GM12878 (cell line): ENCODE data around the gene DCAF6. TPM values are rescaled to one million over a fixed set of nuclear protein-coding genes. Genes with fewer than 3 reads are reported as not detected.

Source experiments
- ATAC-seq: fragments of 200-7000 bp; cut with Tn5 transposase; 3 replicates; pipeline ENCODE4 v1.9.1; 2020; ENCODE audit warnings: mild to moderate bottlenecking, moderate library complexity
- Bru-seq: library from RNA; stranded (reverse); fragments of 400-500 nt; gene quantifications from one replicate; lab custom pipeline; 2021; lab: Mats Ljungman, UMichigan
- BruChase-seq, 2 experiments: library from RNA; stranded (reverse); fragments of 400-500 nt; gene quantifications; one replicate each; lab custom pipeline; 2021; lab: Mats Ljungman, UMichigan
- BruUV-seq: library from RNA; stranded (reverse); fragments of 400-500 nt; replicated peaks from 2 replicates; lab custom pipeline; 2021; lab: Mats Ljungman, UMichigan
- CTCF ChIA-PET: fragments of 300-600 bp; sonication (Branson Sonifier 250); formaldehyde crosslinking; extraction: SDS; loops from one replicate; lab custom pipeline; 2021; ENCODE audit warnings: inconsistent platforms; lab: Yijun Ruan, JAX
- POLR2A ChIA-PET: fragments of 350-600 bp; formaldehyde crosslinking; extraction: SDS; loops from one replicate; lab custom pipeline; 2021; ENCODE audit warnings: inconsistent platforms; lab: Charles Lee
- RAD21 ChIA-PET: fragments of 300-600 bp; sonication (Branson Sonifier 250); formaldehyde crosslinking; loops from one replicate; lab custom pipeline; 2023; ENCODE audit warnings: antibody characterized with exemption; ENCODE audit not compliant: unreplicated experiment; lab: Charles Lee
- SMC1A ChIA-PET: fragments of 300-600 bp; sonication (Branson Sonifier 250); formaldehyde crosslinking; loops from one replicate; lab custom pipeline; 2023; ENCODE audit not compliant: unreplicated experiment, uncharacterized antibody; lab: Charles Lee
- DNase-seq: peaks from one replicate; pipeline ENCODE4 v3.0.0-alpha.2; 2011; ENCODE audit warnings: low read depth, low spot score
- FAIRE-seq: peaks from 3 replicates; lab custom pipeline; 2011; peaks lifted over from hg19 to GRCh38; lab: Jason Lieb, UNC
- H2AFZ ChIP-seq: 2 replicates; pipeline ENCODE4 v1.6.0; 2011; ENCODE audit warnings: low read depth, low read length, control low read depth; ENCODE audit not compliant: control insufficient read depth
- H3K27ac ChIP-seq: 2 replicates; pipeline ENCODE4 v1.5.1; 2011; ENCODE audit warnings: control low read depth; ENCODE audit not compliant: control insufficient read depth, insufficient read depth
- H3K27me3 ChIP-seq, 2 experiments: replicated peaks in 1 of 2; 2 replicates each; pipeline versions ENCODE4 v1.6.0 to v1.6.1; 2011; ENCODE audit warnings: low read length in 1 of 2; ENCODE audit not compliant: control insufficient read depth in 2 of 2, insufficient read depth in 2 of 2
- H3K36me3 ChIP-seq, 2 experiments: 2 replicates each; pipeline ENCODE4 v1.5.1; 2011; ENCODE audit warnings: low read length in 1 of 2; ENCODE audit not compliant: control insufficient read depth in 2 of 2, insufficient read depth in 2 of 2
- H3K4me1 ChIP-seq: 2 replicates; pipeline ENCODE4 v1.6.1; 2011; ENCODE audit warnings: mild to moderate bottlenecking, low read length, moderate library complexity, mixed read lengths; ENCODE audit not compliant: control insufficient read depth, insufficient read depth
- H3K4me2 ChIP-seq: 2 replicates; pipeline ENCODE4 v1.6.0; 2011; ENCODE audit warnings: control low read depth; ENCODE audit not compliant: control insufficient read depth, insufficient read depth
- H3K4me3 ChIP-seq: fragments of 200-600 bp; sonication (generic); 2 replicates; pipeline ENCODE4 v1.5.1; 2016
- H3K79me2 ChIP-seq: 2 replicates; pipeline ENCODE4 v1.6.0; 2011; ENCODE audit warnings: low read length; ENCODE audit not compliant: control insufficient read depth, insufficient read depth
- H3K9ac ChIP-seq: 2 replicates; pipeline ENCODE4 v1.8.0; 2011; ENCODE audit warnings: low read length, control low read depth, mixed read lengths; ENCODE audit not compliant: control insufficient read depth, insufficient read depth
- H3K9me3 ChIP-seq: replicated peaks from 3 replicates; pipeline ENCODE4 v1.5.1; 2011; ENCODE audit warnings: mild to moderate bottlenecking, low read length; ENCODE audit not compliant: control insufficient read depth, insufficient read depth
- H4K20me1 ChIP-seq: 2 replicates; pipeline ENCODE4 v1.6.0; 2011; ENCODE audit not compliant: control insufficient read depth, insufficient read depth
- CEBPZ ChIP-seq: fragments of 150-350 bp; IDR thresholded peaks from 2 replicates; pipeline ENCODE4 v1.6.1; 2016; ENCODE audit warnings: low read depth, low read length
- KAT2A ChIP-seq: conservative IDR thresholded peaks from 2 replicates; pipeline ENCODE4 v1.6.1; 2011; ENCODE audit warnings: low read depth, low read length; ENCODE audit not compliant: control insufficient read depth
- MAX ChIP-seq: IDR thresholded peaks from 2 replicates; pipeline ENCODE4 v1.6.1; 2012; ENCODE audit warnings: low read depth, low read length, improper control_type of control experiment
- NFYA ChIP-seq: IDR thresholded peaks from 2 replicates; pipeline ENCODE4 v1.6.1; 2011; ENCODE audit warnings: low read depth, mild to moderate bottlenecking, low read length, improper control_type of control experiment, borderline replicate concordance
- POLR2AphosphoS5 ChIP-seq: IDR thresholded peaks from 2 replicates; pipeline ENCODE4 v1.6.1; 2011; ENCODE audit warnings: mild to moderate bottlenecking, low read length, inconsistent platforms
- PRDM15 ChIP-seq: fragments of 450-650 bp; formaldehyde crosslinking; IDR thresholded peaks from 2 replicates; pipeline ENCODE4 v1.4.0; 2020; ENCODE audit warnings: mild to moderate bottlenecking, moderate library complexity
- STAT1 ChIP-seq: fragments of 450-650 bp; conservative IDR thresholded peaks from 2 replicates; pipeline ENCODE4 v1.6.1; 2014; ENCODE audit warnings: antibody characterized with exemption, mild to moderate bottlenecking
- TCF3 ChIP-seq: IDR thresholded peaks from 2 replicates; pipeline ENCODE4 v1.6.1; 2012; ENCODE audit warnings: low read depth, mild to moderate bottlenecking, low read length, borderline replicate concordance; ENCODE audit not compliant: insufficient read depth
- WGBS: methylation state at CpG from one replicate; pipeline ENCODE4 v1.1.6; 2016; ENCODE audit warnings: low lambda C conversion rate; ENCODE audit not compliant: insufficient replicate concordance, insufficient coverage; ENCODE audit errors: missing lambda C conversion rate; 5-methylcytosine and 5-hydroxymethylcytosine counted together
- in situ Hi-C: fragments of 300-500 bp; cut with MboI; formaldehyde crosslinking; loops from 9 replicates; pipeline ENCODE4 v1.14.3; 2018; ENCODE audit warnings: mixed read lengths
- intact Hi-C: fragments of 100-400 bp; cut with micrococcal nuclease; formaldehyde crosslinking; loops from one replicate; pipeline ENCODE4 v1.14.2; 2022; ENCODE audit not compliant: unreplicated experiment
- long read RNA-seq, 2 experiments: library from polyadenylated mRNA; unstranded; transcript quantifications; one replicate each; pipeline ENCODE4 v2.0.0, GENCODE V29; 2019 to 2020
- polyA minus RNA-seq, 3 experiments: library from RNA; depleted of rRNA, polyadenylated mRNA; stranded (reverse); fragments of >200 nt; gene quantifications; 2 replicates each; pipeline ENCODE4 v1.2.3, GENCODE V29; 2011
- polyA plus RNA-seq, 11 experiments: library from polyadenylated mRNA; depleted of rRNA in 4 of 11; unstranded in 6 of 11; stranded (reverse) in 5 of 11; fragments of >200 nt; fragmentation: Nextera tagmentation in 4 of 11; fragmentation: Illumina TruSeq in 1 of 11; extraction: Ambion mirVana in 4 of 11; extraction: Trizol in 1 of 11; gene quantifications; 1 replicate in 1 of 11; 2 replicates in 10 of 11; pipeline versions ENCODE4 v1.2.1 to v1.2.3, GENCODE V29; 2011 to 2016; ENCODE audit warnings: inconsistent platforms in 2 of 11, missing spikeins in 2 of 11, low read depth in 1 of 11
- total RNA-seq, 4 experiments: library from RNA; depleted of rRNA in 3 of 4; stranded (reverse); fragments of >200 nt in 3 of 4; fragmentation: Illumina TruSeq in 1 of 4; extraction: Trizol in 1 of 4; gene quantifications; 2 replicates each; pipeline versions ENCODE4 v1.2.1 to v1.2.3, GENCODE V29; 2013 to 2021

The DCAF6 gene
- 188 and 208 TPM in 2 replicates for total RNA-seq (2013; cell fraction: nucleolus; rRNA removed)
- total RNA-seq (2014; rRNA removed) (25.9 and 29.3 TPM in 2 replicates), total RNA-seq (2014; rRNA removed; fragmentation: Illumina TruSeq; extraction: Trizol) (36.6 and 39.6 TPM in 2 replicates), total RNA-seq (2021) (26.2 and 27.8 TPM in 2 replicates), polyA plus RNA-seq (2011; rRNA removed) (62.7 and 98.0 TPM in 2 replicates), polyA plus RNA-seq (2014; fragmentation: Illumina TruSeq; extraction: Trizol) (40.6 and 47.5 TPM in 2 replicates), polyA plus RNA-seq (2014; fragmentation: Nextera tagmentation; extraction: Ambion mirVana) (10 to 100 TPM; 11.4 to 18.3 TPM), polyA plus RNA-seq (2014; rRNA removed) (24.2 and 29.5 TPM in 2 replicates), polyA plus RNA-seq (2016; fragmentation: Nextera tagmentation; extraction: Ambion mirVana) (10 to 100 TPM; 51.2 to 58.1 TPM), polyA minus RNA-seq (2011; rRNA and poly(A)+ RNA removed) (71.9 and 140 TPM in 2 replicates), Bru-seq, nascent RNA (percentile 86 among the genes with signal in this experiment), BruChase-seq, experiment 1, labeled RNA remaining after a 6-hour chase (percentile 83 among the genes with signal in this experiment), BruChase-seq, experiment 2, labeled RNA remaining after a 2-hour chase (percentile 86 among the genes with signal in this experiment)
- 21.0 TPM for polyA plus RNA-seq (2011; ENCODE audit: low read depth)
- polyA plus RNA-seq (2011; cell fraction: cytosol; rRNA removed): 30.7 and 48.6 TPM in 2 replicates
- polyA plus RNA-seq (2011; cell fraction: nucleus; rRNA removed): 40.0 and 42.7 TPM in 2 replicates
- polyA plus RNA-seq (2012): 28.6 and 30.5 TPM in 2 replicates
- 16.7 and 20.0 TPM in 2 replicates for polyA minus RNA-seq (2011; cell fraction: cytosol; rRNA and poly(A)+ RNA removed)
- polyA minus RNA-seq (2011; cell fraction: nucleus; rRNA and poly(A)+ RNA removed): 51.3 and 71.8 TPM in 2 replicates
- long read RNA-seq, experiment 1, partial matches to known transcripts: 4 of 13 reads
- long read RNA-seq, experiment 1, other reads (novel, unspliced or antisense): 4 of 13 reads
- long read RNA-seq, experiment 2, transcript DCAF6-201 (19 exons, 3,186 nt): major isoform, 6 of 43 reads
- long read RNA-seq, experiment 2, partial matches to known transcripts: 18 of 43 reads
- long read RNA-seq, experiment 2, other reads (novel, unspliced or antisense): 15 of 43 reads

- CTCF ChIA-PET: interaction anchor here (1.1 to 2.1 kb wide), 3 partner anchors 11 to 149 kb away, joined by 3 to 9 read pairs (median 4); no protein-coding TSS in a partner anchor
- H3K4me2 ChIP-seq: peak within 1 kb of the TSS; percentile 76
- WGBS: 1% methylated on average over 45 of the region's 58 CpGs
- TF ChIP-seq POLR2AphosphoS5: peak; percentile 79
- no peak for TF ChIP-seq MAX
- TF ChIP-seq STAT1: peak; percentile 100
- 0 out of 2 replicates have a peak, but pooled peaks have one; percentile 31 for TF ChIP-seq TCF3
- TF ChIP-seq CEBPZ: no peak
- TF ChIP-seq KAT2A: no peak
- TF ChIP-seq PRDM15 (CRISPR knock-in tag): no peak
- TF ChIP-seq NFYA: no peak
These were observed at the start of gene DCAF6 for GRCh38 chr1:167936068-167936929. Gene DCAF6 (plus strand): TSS chr1:167936683. CDS start chr1:167936912, 229 bp downstream.

More at GRCh38 chr1:167936068-167936929, at the start of gene DCAF6:
- Histone ChIP-seq H3K36me3 (no peaks in the 10 kb centered on the region), H3K4me3 (peak within 1 kb of the TSS; percentile 95), H4K20me1 (no peaks in the 10 kb centered on the region), H3K4me1 (no peaks in the 10 kb centered on the region), H3K9ac (peak within 1 kb of the TSS; percentile 96), H3K27ac (peak within 1 kb of the TSS; percentile 99), H2AFZ (peak within 1 kb of the TSS; percentile 99), H3K79me2 (peaks cover 80% of the 10 kb centered on the region), H3K27me3 (no peaks in the 10 kb centered on the region), H3K9me3 (no peaks in the 10 kb centered on the region)
- BruUV-seq: no TSS peak
- POLR2A ChIA-PET: interaction anchor here (0.6 to 2.5 kb wide), 14 partner anchors 9 to 308 kb away, joined by 3 to 20 read pairs (median 4); partner anchors contain the start of gene SFT2D2
- in situ Hi-C loops: loop anchor here (5.0 kb wide), 1 partner anchor 219 kb away; no protein-coding TSS in a partner anchor
- FAIRE-seq (peak; percentile 38), ATAC-seq (peak; percentile 82), DNase-seq (peak; percentile 98)
- SMC1A ChIA-PET: interaction anchor here (0.8 to 2.5 kb wide), 11 partner anchors 9 to 221 kb away, joined by 3 to 11 read pairs (median 4); partner anchors contain the start of gene ADCY10
- RAD21 ChIA-PET: interaction anchor here (0.7 to 2.3 kb wide), 8 partner anchors 9 to 290 kb away, joined by 3 to 12 read pairs (median 4); partner anchors contain the start of gene SFT2D2
- intact Hi-C loops: loop anchor here (2.0 to 10.0 kb wide), 4 partner anchors 134 to 331 kb away; partner anchors contain the start of gene TIPRL
